IMR-90 (cell line): ENCODE results near the gene SFTA2. TPM values are rescaled to one million over a fixed set of nuclear protein-coding genes. Genes with fewer than 3 reads are reported as not detected.

Experiments
- ATAC-seq: fragments of 200-7000 bp; cut with Tn5 transposase; 2 replicates; pipeline ENCODE4 v1.9.1; 2020; ENCODE audit warnings: low read depth, mild to moderate bottlenecking, moderate library complexity
- BruUV-seq: library from RNA; stranded (reverse); fragments of 400-500 nt; replicated peaks from 2 replicates; lab custom pipeline; 2021; lab: Mats Ljungman, UMichigan
- CTCF ChIA-PET: fragments of 300-600 bp; formaldehyde crosslinking; extraction: SDS; loops from one replicate; lab custom pipeline; 2021; ENCODE audit warnings: antibody characterized with exemption; lab: Yijun Ruan, JAX
- POLR2A ChIA-PET: fragments of 300-600 bp; sonication (Branson Sonifier 250); formaldehyde crosslinking; loops from one replicate; lab custom pipeline; 2022; ENCODE audit warnings: antibody characterized with exemption; ENCODE audit not compliant: unreplicated experiment; lab: Charles Lee
- DNase-seq: peaks from one replicate; pipeline ENCODE4 v3.0.0; 2013
- H2AFZ ChIP-seq: replicated peaks from 2 replicates; pipeline ENCODE3; 2013; ENCODE audit warnings: low read length, mild to moderate bottlenecking; ENCODE audit not compliant: poor library complexity
- H2AK5ac ChIP-seq: 2 replicates; pipeline ENCODE4 v1.6.1; 2013; ENCODE audit warnings: low read depth, low read length, inconsistent platforms
- H2AK9ac ChIP-seq: replicated peaks from 2 replicates; pipeline ENCODE3; 2013; ENCODE audit warnings: mild to moderate bottlenecking, low read depth, low read length, moderate library complexity; ENCODE audit not compliant: poor library complexity
- H2BK120ac ChIP-seq: 2 replicates; pipeline ENCODE4 v1.6.1; 2013; ENCODE audit warnings: low read depth, low read length, inconsistent platforms
- H2BK15ac ChIP-seq: 3 replicates; pipeline ENCODE4 v1.6.1; 2013; ENCODE audit warnings: low read depth, low read length, inconsistent platforms
- H2BK20ac ChIP-seq: 2 replicates; pipeline ENCODE4 v1.6.1; 2013; ENCODE audit warnings: low read depth, mild to moderate bottlenecking, inconsistent platforms, low read length, moderate library complexity
- H2BK5ac ChIP-seq: 2 replicates; pipeline ENCODE4 v1.6.1; 2013; ENCODE audit warnings: mild to moderate bottlenecking, low read depth, low read length, inconsistent platforms; ENCODE audit not compliant: poor library complexity, severe bottlenecking
- H3K14ac ChIP-seq: replicated peaks from 2 replicates; pipeline ENCODE4 v1.6.1; 2013; ENCODE audit warnings: low read depth, low read length, inconsistent platforms
- H3K18ac ChIP-seq: 2 replicates; pipeline ENCODE4 v1.6.1; 2013; ENCODE audit warnings: low read depth, low read length, control low read depth
- H3K23ac ChIP-seq: 2 replicates; pipeline ENCODE4 v1.6.1; 2013; ENCODE audit warnings: low read depth, low read length, inconsistent platforms
- H3K27ac ChIP-seq: 2 replicates; pipeline ENCODE4 v1.5.1; 2013; ENCODE audit warnings: mild to moderate bottlenecking, control low read depth, low read length; ENCODE audit not compliant: insufficient read depth
- H3K27me3 ChIP-seq: 2 replicates; pipeline ENCODE4 v1.6.1; 2013; ENCODE audit warnings: low read length; ENCODE audit not compliant: control insufficient read depth, insufficient read depth
- H3K36me3 ChIP-seq: 2 replicates; pipeline ENCODE4 v1.6.1; 2013; ENCODE audit warnings: low read length, mixed read lengths; ENCODE audit not compliant: control insufficient read depth, insufficient read depth
- H3K4ac ChIP-seq: 2 replicates; pipeline ENCODE4 v1.6.1; 2013; ENCODE audit warnings: low read depth, low read length, inconsistent platforms
- H3K4me1 ChIP-seq: 2 replicates; pipeline ENCODE4 v1.6.1; 2013; ENCODE audit warnings: low read length, mixed read lengths; ENCODE audit not compliant: control insufficient read depth, insufficient read depth
- H3K4me2 ChIP-seq: 2 replicates; pipeline ENCODE4 v1.6.1; 2013; ENCODE audit warnings: low read depth, mild to moderate bottlenecking, control low read depth, low read length, moderate library complexity
- H3K4me3 ChIP-seq: 2 replicates; pipeline ENCODE4 v1.5.1; 2013; ENCODE audit warnings: low read depth, mild to moderate bottlenecking, control low read depth, low read length, moderate library complexity; ENCODE audit not compliant: insufficient read depth
- H3K56ac ChIP-seq: 2 replicates; pipeline ENCODE4 v1.6.1; 2013; ENCODE audit warnings: low read length, inconsistent platforms; ENCODE audit not compliant: insufficient read depth; ENCODE audit errors: extremely low read depth
- H3K79me1 ChIP-seq, 2 experiments: 2 replicates each; pipeline ENCODE4 v1.6.1; 2013; ENCODE audit warnings: low read length in 2 of 2, inconsistent platforms in 1 of 2, low read depth in 1 of 2
- H3K9ac ChIP-seq: 2 replicates; pipeline ENCODE4 v1.6.1; 2013; ENCODE audit warnings: low read depth, low read length, control low read depth
- H3K9me1 ChIP-seq: 2 replicates; pipeline ENCODE4 v1.6.1; 2013; ENCODE audit warnings: low read length, inconsistent platforms; ENCODE audit not compliant: insufficient read depth
- H3K9me3 ChIP-seq: 2 replicates; pipeline ENCODE4 v1.6.1; 2013; ENCODE audit warnings: low read length; ENCODE audit not compliant: control insufficient read depth, insufficient read depth
- H4K20me1 ChIP-seq: 2 replicates; pipeline ENCODE4 v1.6.1; 2013; ENCODE audit warnings: low read length, inconsistent platforms; ENCODE audit not compliant: insufficient read depth
- H4K5ac ChIP-seq: 2 replicates; pipeline ENCODE4 v1.6.1; 2013; ENCODE audit warnings: mild to moderate bottlenecking, low read depth, low read length, control low read depth
- H4K8ac ChIP-seq, 2 experiments: 2 replicates each; pipeline ENCODE4 v1.6.1; 2013; ENCODE audit warnings: low read depth in 2 of 2, low read length in 2 of 2, control low read depth in 1 of 2, inconsistent platforms in 1 of 2
- H4K91ac ChIP-seq: 2 replicates; pipeline ENCODE4 v1.6.1; 2013; ENCODE audit warnings: low read depth, low read length, inconsistent platforms; ENCODE audit not compliant: insufficient read depth
- MXI1 ChIP-seq: IDR thresholded peaks from 2 replicates; pipeline ENCODE4 v1.6.1; 2012; ENCODE audit warnings: low read depth, mild to moderate bottlenecking, low read length, moderate library complexity, borderline replicate concordance
- NFE2L2 ChIP-seq: fragments of 150-350 bp; IDR thresholded peaks from 2 replicates; pipeline ENCODE4 v1.6.1; 2016; ENCODE audit warnings: low read depth, mild to moderate bottlenecking, low read length
- POLR2A ChIP-seq: IDR thresholded peaks from 2 replicates; pipeline ENCODE4 v1.6.1; 2012; ENCODE audit warnings: mild to moderate bottlenecking, low read depth, low read length
- WGBS, 2 experiments: methylation state at CpG; one replicate each; pipeline versions ENCODE4 v1.1.5 to v1.1.7; 2013; ENCODE audit warnings: missing lambda C conversion rate in 2 of 2; ENCODE audit not compliant: insufficient read length in 1 of 2; ENCODE audit errors: extremely low coverage in 2 of 2; 5-methylcytosine and 5-hydroxymethylcytosine counted together
- dilution Hi-C: fragments of 300-500 bp; cut with HindIII; formaldehyde crosslinking; loops from one replicate; pipeline ENCODE4 v1.14.3; 2018; ENCODE audit warnings: low sequenced_read_pairs; ENCODE audit not compliant: unreplicated experiment
- in situ Hi-C: fragments of 300-500 bp; cut with MboI; formaldehyde crosslinking; loops from 3 replicates; pipeline ENCODE4 v1.14.3; 2019; ENCODE audit warnings: low sequenced_read_pairs, inconsistent platforms, mixed read lengths
- intact Hi-C: fragments of 100-400 bp; cut with micrococcal nuclease; formaldehyde crosslinking; loops from 2 replicates; pipeline ENCODE4 v1.10.0; 2022
- polyA plus RNA-seq, 3 experiments: library from polyadenylated mRNA; depleted of rRNA; stranded (reverse); fragments of >200 nt; gene quantifications; 2 replicates each; pipeline ENCODE4 v1.2.3, GENCODE V29; 2012; ENCODE audit warnings: low replicate concordance in 1 of 3
- total RNA-seq: library from RNA; depleted of rRNA; stranded (reverse); fragments of >200 nt; gene quantifications from 2 replicates; pipeline ENCODE4 v1.2.3, GENCODE V29; 2012

Gene SFTA2
- total and polyA plus RNA-seq, 2 of the 4 experiments (the other 2 are of a cell fraction), result not detected

DNA sequence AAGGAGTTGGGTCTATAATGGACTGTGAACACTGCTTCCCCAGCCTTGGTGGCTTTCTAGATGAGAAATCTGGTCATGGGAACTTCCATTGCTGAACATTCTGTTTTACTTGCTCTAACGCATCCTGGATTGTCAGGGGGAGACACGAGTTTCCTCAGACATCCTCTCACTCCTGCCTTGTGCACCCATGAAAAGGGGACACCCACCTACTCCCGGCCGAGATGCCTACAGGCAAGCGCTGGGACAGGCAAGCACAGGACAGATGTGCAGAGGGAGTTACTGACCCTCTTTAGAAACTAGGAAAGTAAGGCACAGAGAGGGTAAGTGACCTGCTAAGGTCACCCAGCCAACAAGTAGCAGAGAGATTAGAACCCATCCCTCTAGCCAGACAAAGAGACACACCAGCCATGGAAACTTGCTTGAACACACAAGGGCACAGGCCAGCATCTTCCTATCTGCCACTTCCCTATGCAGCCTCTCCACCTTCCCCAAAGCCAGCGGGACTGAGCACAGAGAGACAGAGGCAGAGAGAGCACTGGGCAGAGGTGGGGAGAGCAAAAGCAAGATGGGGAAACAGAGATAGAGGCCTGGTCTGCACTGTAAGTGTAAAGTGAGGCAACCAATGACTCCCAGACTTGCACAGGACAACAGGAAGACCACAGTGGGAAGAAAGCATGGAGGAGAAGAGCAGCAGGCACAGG lies 845 bp upstream of the SFTA2 start:
- Histone ChIP-seq H3K14ac (no peak overlapping the region), H3K9ac (no peak overlapping the region), H3K4me2 (no peak overlapping the region), H4K8ac (no peak overlapping the region), H3K4me3 (no peak overlapping the region), H3K27me3 (peaks cover 40% of the 10 kb centered on the region), H3K56ac (no peak overlapping the region), H3K4ac (no peak overlapping the region), H2AFZ (no peak overlapping the region), H3K9me1 (no peaks in the 10 kb centered on the region), H2BK15ac (no peak overlapping the region), H3K9me3 (peaks cover 4% of the 10 kb centered on the region), H4K5ac (no peak overlapping the region), H3K4me1 (no peaks in the 10 kb centered on the region), H3K23ac (no peak overlapping the region), H2AK9ac (no peak overlapping the region), H3K79me1 (no peaks in the 10 kb centered on the region), H3K27ac (no peak overlapping the region), H4K20me1 (no peaks in the 10 kb centered on the region), H3K36me3 (no peaks in the 10 kb centered on the region; the same call in 1 of the 2 replicates), H2BK5ac (no peak overlapping the region), H4K91ac (no peak overlapping the region), H3K18ac (no peak overlapping the region), H2BK120ac (no peak overlapping the region), H2AK5ac (no peak overlapping the region), H2BK20ac (no peak overlapping the region)
- POLR2A ChIA-PET, result no interaction called here
- dilution Hi-C loops (no loop called here), in situ Hi-C loops (no loop called here), intact Hi-C loops (no loop called here)
- CTCF ChIA-PET, result no interaction called here
- ATAC-seq (no peak), DNase-seq (no peak)
- no CpG with 5 or more reads among the region's 6 CpGs for WGBS, 2 experiments
- BruUV-seq, result no TSS peak
- TF ChIP-seq NFE2L2, result no peak
- no peak for TF ChIP-seq POLR2A
- TF ChIP-seq MXI1, result no peak
